Frontal cortex (tissue), 1 donor: Measurements from ENCODE around the gene DEFB126. TPM values are rescaled to one million over a fixed set of nuclear protein-coding genes. Genes with fewer than 3 reads are reported as not detected.

Experiments used
- total RNA-seq: library from RNA; depleted of rRNA; stranded (reverse); fragments of >200 nt; gene quantifications from one replicate; pipeline ENCODE4 v1.2.3, GENCODE V29; 2014

The DEFB126 gene
- total RNA-seq, 1 donor from 2014 or later: not detected

Other genes with a start within 250 kb of the DEFB126 start
- gene DEFB125, start 54.9 kb upstream of the DEFB126 start, total RNA-seq: not detected
- not detected for gene DEFB127, start 14.9 kb downstream of the DEFB126 start, total RNA-seq
- gene DEFB128, start 47.1 kb downstream of the DEFB126 start, total RNA-seq: not detected
- not detected for gene DEFB129, start 84.7 kb downstream of the DEFB126 start, total RNA-seq
- not detected for gene DEFB132, start 115.1 kb downstream of the DEFB126 start, total RNA-seq
- 7.3 TPM for gene C20orf96, start 148.2 kb downstream of the DEFB126 start, total RNA-seq
- gene ZCCHC3, start 155.0 kb downstream of the DEFB126 start, total RNA-seq: 26.9 TPM
- 7.7 TPM for gene SOX12, start 183.0 kb downstream of the DEFB126 start, total RNA-seq
- gene NRSN2, start 204.5 kb downstream of the DEFB126 start, total RNA-seq: 26.1 TPM
- 12.6 TPM for gene TRIB3, start 238.2 kb downstream of the DEFB126 start, total RNA-seq